Neural progenitor cell (in vitro differentiated cells): Measurements from ENCODE around the gene MYBPH.

ENCODE experiments used
- EZH2 ChIP-seq: fragments of 200-600 bp; sonication (generic); IDR thresholded peaks from 2 replicates; pipeline ENCODE4 v1.6.1; 2017; ENCODE audit warnings: antibody characterized with exemption, mild to moderate bottlenecking, moderate library complexity
- EZH2phosphoT487 ChIP-seq: fragments of 200-600 bp; sonication (generic); IDR thresholded peaks from 2 replicates; pipeline ENCODE4 v1.6.1; 2017; ENCODE audit warnings: antibody characterized with exemption
- TF ChIP-seq, protein P1 (sequence below): fragments of 200-600 bp; sonication (generic); IDR thresholded peaks from 2 replicates; pipeline ENCODE4 v1.5.1; 2017; ENCODE audit warnings: antibody characterized with exemption, mild to moderate bottlenecking

DNA sequence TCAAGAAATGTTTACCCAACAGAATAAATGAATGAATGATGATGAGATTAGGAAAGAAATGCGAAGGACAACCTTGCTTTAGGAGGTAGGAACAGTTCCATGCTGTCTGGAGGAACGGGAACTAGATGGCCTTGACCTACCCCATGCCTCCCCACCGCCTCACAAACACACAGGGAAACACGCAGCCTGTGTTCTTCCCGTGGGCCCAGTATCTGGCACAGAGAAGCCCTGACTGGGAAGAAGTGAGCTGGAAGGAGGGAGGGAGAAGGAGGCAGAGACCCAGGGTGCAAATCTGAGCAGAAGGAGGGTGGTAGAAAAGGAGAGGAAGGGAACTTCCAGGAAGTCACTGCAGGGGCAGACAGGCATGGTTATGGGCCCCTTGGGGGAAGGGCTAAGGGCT, 51.6 kb downstream of the MYBPH start:
- TF ChIP-seq, protein P1, sequence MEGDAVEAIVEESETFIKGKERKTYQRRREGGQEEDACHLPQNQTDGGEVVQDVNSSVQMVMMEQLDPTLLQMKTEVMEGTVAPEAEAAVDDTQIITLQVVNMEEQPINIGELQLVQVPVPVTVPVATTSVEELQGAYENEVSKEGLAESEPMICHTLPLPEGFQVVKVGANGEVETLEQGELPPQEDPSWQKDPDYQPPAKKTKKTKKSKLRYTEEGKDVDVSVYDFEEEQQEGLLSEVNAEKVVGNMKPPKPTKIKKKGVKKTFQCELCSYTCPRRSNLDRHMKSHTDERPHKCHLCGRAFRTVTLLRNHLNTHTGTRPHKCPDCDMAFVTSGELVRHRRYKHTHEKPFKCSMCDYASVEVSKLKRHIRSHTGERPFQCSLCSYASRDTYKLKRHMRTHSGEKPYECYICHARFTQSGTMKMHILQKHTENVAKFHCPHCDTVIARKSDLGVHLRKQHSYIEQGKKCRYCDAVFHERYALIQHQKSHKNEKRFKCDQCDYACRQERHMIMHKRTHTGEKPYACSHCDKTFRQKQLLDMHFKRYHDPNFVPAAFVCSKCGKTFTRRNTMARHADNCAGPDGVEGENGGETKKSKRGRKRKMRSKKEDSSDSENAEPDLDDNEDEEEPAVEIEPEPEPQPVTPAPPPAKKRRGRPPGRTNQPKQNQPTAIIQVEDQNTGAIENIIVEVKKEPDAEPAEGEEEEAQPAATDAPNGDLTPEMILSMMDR: no peak
- TF ChIP-seq EZH2 (no peak), EZH2phosphoT487 (no peak)
